C4-2B (cell line): ENCODE results near the gene RARRES2.

Experiments
- CTCF ChIP-seq: fragments of 450-650 bp; conservative IDR thresholded peaks from 2 replicates; pipeline ENCODE4 v1.5.1; 2017; ENCODE audit warnings: mild to moderate bottlenecking
- ZFX ChIP-seq: fragments of 450-650 bp; IDR thresholded peaks from 2 replicates; pipeline ENCODE4 v1.6.1; 2017

DNA sequence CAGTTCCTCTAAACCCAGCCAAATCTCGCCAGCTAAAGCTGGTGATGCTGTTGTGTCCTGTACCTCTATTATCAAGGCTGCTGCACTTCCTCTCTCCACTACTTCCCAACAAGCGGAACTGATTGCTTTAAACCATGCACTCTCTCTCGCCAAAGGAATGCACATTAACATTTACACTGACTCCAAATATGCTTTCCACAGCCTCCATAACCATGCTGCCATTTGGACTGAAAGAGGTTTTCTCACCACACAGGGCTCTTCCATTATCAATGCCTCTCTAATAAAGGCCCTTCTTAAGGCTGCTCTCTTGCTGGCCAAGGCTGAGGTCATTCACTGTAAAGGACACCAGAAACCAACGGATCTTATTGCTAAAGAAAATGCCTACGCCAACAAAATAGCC lies 29.7 kb downstream of the RARRES2 start:
- TF ChIP-seq CTCF (no peak), ZFX (no peak)
